Tibial nerve (tissue), 3 donors: ENCODE measurements around the gene NOB1.

Experiments used
- POLR2A ChIP-seq, 2 donors: fragments of 450-650 bp; IDR thresholded peaks; one replicate each; pipeline ENCODE4 v1.6.1; 2017; ENCODE audit warnings: antibody characterized with exemption in 2 of 2, mild to moderate bottlenecking in 2 of 2, moderate library complexity in 2 of 2
- TF ChIP-seq, protein P1 (sequence below), 5 experiments: fragments of 200-600 bp in 3 of 5; fragments of 450-650 bp in 2 of 5; sonication (generic) in 3 of 5; IDR thresholded peaks; one replicate each; pipeline ENCODE4 v1.5.1; 2016 to 2019; ENCODE audit warnings: antibody characterized with exemption in 5 of 5, mild to moderate bottlenecking in 3 of 5, moderate library complexity in 2 of 5

DNA sequence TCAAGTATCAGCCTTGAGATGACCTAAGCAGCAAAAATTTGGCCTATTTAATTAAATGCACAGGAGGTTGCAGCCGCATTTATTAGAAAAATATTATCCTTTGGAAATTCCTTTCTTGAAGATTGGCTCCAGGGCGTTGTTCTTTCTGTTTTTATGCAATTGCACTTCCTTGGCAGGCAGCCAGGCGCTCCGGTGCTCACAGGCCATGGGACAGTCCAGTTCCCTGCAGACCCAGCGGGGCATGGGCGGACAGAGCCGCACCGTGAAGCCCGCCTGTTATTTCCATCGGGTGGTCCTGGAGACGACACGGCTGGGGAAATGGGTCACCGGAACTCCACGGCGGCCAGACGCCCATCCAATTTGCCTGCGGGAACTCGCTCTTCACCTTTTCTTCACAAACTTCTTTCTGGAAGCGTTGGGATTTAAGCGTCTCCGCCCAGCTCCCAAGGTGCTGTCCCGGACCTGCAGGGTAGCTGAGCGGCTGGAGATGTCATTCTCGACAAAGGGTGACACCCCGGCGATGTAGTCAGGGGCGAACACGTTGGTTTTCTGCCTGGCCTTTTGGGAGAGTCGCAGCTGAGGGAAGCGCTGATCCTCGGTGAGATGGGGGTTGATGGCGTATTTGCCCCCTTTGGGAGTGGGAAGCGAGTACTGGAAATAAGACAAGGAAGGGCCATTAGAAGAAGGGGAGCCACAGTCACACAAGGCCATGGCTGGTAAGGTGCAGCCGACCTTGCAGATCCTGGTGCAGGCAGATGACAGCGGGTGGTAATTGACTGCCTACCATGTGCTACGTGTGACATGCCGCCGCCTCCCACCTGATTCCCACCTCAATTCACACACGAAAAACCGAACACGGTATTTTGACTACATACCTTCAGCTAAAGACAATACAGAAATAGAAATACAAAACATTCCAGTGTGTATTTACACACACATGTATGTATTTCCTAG lies 12.5 kb downstream of the NOB1 start:
- TF ChIP-seq POLR2A (IDR thresholded peaks at IDR 0.05), result no peak
- TF ChIP-seq, protein P1, sequence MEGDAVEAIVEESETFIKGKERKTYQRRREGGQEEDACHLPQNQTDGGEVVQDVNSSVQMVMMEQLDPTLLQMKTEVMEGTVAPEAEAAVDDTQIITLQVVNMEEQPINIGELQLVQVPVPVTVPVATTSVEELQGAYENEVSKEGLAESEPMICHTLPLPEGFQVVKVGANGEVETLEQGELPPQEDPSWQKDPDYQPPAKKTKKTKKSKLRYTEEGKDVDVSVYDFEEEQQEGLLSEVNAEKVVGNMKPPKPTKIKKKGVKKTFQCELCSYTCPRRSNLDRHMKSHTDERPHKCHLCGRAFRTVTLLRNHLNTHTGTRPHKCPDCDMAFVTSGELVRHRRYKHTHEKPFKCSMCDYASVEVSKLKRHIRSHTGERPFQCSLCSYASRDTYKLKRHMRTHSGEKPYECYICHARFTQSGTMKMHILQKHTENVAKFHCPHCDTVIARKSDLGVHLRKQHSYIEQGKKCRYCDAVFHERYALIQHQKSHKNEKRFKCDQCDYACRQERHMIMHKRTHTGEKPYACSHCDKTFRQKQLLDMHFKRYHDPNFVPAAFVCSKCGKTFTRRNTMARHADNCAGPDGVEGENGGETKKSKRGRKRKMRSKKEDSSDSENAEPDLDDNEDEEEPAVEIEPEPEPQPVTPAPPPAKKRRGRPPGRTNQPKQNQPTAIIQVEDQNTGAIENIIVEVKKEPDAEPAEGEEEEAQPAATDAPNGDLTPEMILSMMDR (IDR thresholded peaks at IDR 0.05), result no peak
